Mesenchymal stem cell (in vitro differentiated cells and primary cell): Measurements from ENCODE around the gene NR4A1.

Experiments
- DNase-seq: peaks from one replicate; pipeline ENCODE4 v3.0.0-alpha.2; 2013
- H2AFZ ChIP-seq: one replicate; pipeline ENCODE4 v1.6.1; 2013; ENCODE audit warnings: low read depth, mild to moderate bottlenecking, control low read depth, inconsistent platforms, low read length, moderate library complexity
- H2AK5ac ChIP-seq: 2 replicates; pipeline ENCODE4 v1.6.1; 2013; ENCODE audit warnings: low read length, moderate library complexity, mild to moderate bottlenecking, inconsistent platforms; ENCODE audit not compliant: severe bottlenecking
- H2BK120ac ChIP-seq: one replicate; pipeline ENCODE4 v1.6.1; 2013; ENCODE audit warnings: low read depth, mild to moderate bottlenecking, inconsistent platforms, low read length, moderate library complexity
- H2BK12ac ChIP-seq, 2 experiments: one replicate each; pipeline ENCODE4 v1.6.1; 2013; ENCODE audit warnings: inconsistent platforms in 2 of 2, low read length in 2 of 2, mild to moderate bottlenecking in 2 of 2, moderate library complexity in 2 of 2, control low read depth in 1 of 2
- H2BK15ac ChIP-seq: one replicate; pipeline ENCODE4 v1.6.1; 2013; ENCODE audit warnings: mild to moderate bottlenecking, low read depth, inconsistent platforms; ENCODE audit not compliant: poor library complexity, severe bottlenecking
- H2BK5ac ChIP-seq: 2 replicates; pipeline ENCODE4 v1.6.1; 2013; ENCODE audit warnings: low read depth, mild to moderate bottlenecking, low read length, control low read depth, inconsistent platforms; ENCODE audit not compliant: poor library complexity, severe bottlenecking
- H3K14ac ChIP-seq, 2 experiments: one replicate each; pipeline ENCODE4 v1.6.1; 2013; ENCODE audit warnings: inconsistent platforms in 2 of 2, low read length in 2 of 2, control low read depth in 1 of 2, mild to moderate bottlenecking in 1 of 2, moderate library complexity in 1 of 2
- H3K18ac ChIP-seq, 2 experiments: one replicate each; pipeline ENCODE4 v1.6.1; 2013; ENCODE audit warnings: inconsistent platforms in 2 of 2, low read length in 2 of 2, control low read depth in 1 of 2, low read depth in 1 of 2, mild to moderate bottlenecking in 1 of 2
- H3K23ac ChIP-seq, 2 experiments: one replicate each; pipeline ENCODE4 v1.6.1; 2013; ENCODE audit warnings: inconsistent platforms in 2 of 2, low read length in 2 of 2, mild to moderate bottlenecking in 2 of 2, moderate library complexity in 2 of 2, control low read depth in 1 of 2
- H3K27ac ChIP-seq: 2 replicates; pipeline ENCODE4 v1.5.1; 2013; ENCODE audit warnings: mild to moderate bottlenecking, moderate library complexity, low read length, control low read depth, inconsistent platforms; ENCODE audit not compliant: poor library complexity, severe bottlenecking
- H3K27me3 ChIP-seq, 2 experiments: 2 replicates each; pipeline versions ENCODE4 v1.6.1 to v1.7.0; 2013; ENCODE audit warnings: low read length in 2 of 2, mild to moderate bottlenecking in 2 of 2, moderate library complexity in 2 of 2, control low read depth in 1 of 2, inconsistent platforms in 1 of 2; ENCODE audit not compliant: control insufficient read depth in 1 of 2, insufficient read depth in 1 of 2
- H3K36me3 ChIP-seq, 2 experiments: 2 replicates each; pipeline versions ENCODE4 v1.6.1 to v1.7.0; 2013; ENCODE audit warnings: low read length in 2 of 2, control low read depth in 1 of 2, inconsistent platforms in 1 of 2, low read depth in 1 of 2, mild to moderate bottlenecking in 1 of 2; ENCODE audit not compliant: insufficient read depth in 2 of 2, control insufficient read depth in 1 of 2
- H3K4ac ChIP-seq, 2 experiments: one replicate each; pipeline ENCODE4 v1.6.1; 2013; ENCODE audit warnings: inconsistent platforms in 2 of 2, low read length in 2 of 2, mild to moderate bottlenecking in 2 of 2, moderate library complexity in 2 of 2, control low read depth in 1 of 2, low read depth in 1 of 2
- H3K4me1 ChIP-seq: 2 replicates; pipeline ENCODE4 v1.6.1; 2013; ENCODE audit warnings: low read depth, low read length, control low read depth; ENCODE audit not compliant: control insufficient read depth, insufficient read depth
- H3K4me2 ChIP-seq: 2 replicates; pipeline ENCODE4 v1.6.1; 2013; ENCODE audit warnings: low read length, mild to moderate bottlenecking, inconsistent platforms; ENCODE audit not compliant: poor library complexity, severe bottlenecking
- H3K4me3 ChIP-seq, 2 experiments: 2 replicates each; pipeline versions ENCODE4 v1.5.1 to v1.7.0; 2013; ENCODE audit warnings: low read length in 2 of 2, mild to moderate bottlenecking in 2 of 2, control low read depth in 1 of 2, low read depth in 1 of 2; ENCODE audit not compliant: insufficient read depth in 1 of 2
- H3K79me1 ChIP-seq: replicated peaks from 2 replicates; pipeline ENCODE4 v1.6.1; 2013; ENCODE audit warnings: mild to moderate bottlenecking, control low read depth, low read length, inconsistent platforms; ENCODE audit not compliant: poor library complexity, severe bottlenecking
- H3K9ac ChIP-seq: 2 replicates; pipeline ENCODE4 v1.7.0; 2013; ENCODE audit warnings: mild to moderate bottlenecking, low read length, moderate library complexity
- H3K9me3 ChIP-seq: 2 replicates; pipeline ENCODE4 v1.7.0; 2013; ENCODE audit warnings: mild to moderate bottlenecking, low read length; ENCODE audit not compliant: control insufficient read depth
- H4K8ac ChIP-seq: one replicate; pipeline ENCODE4 v1.6.1; 2013; ENCODE audit warnings: inconsistent platforms, mild to moderate bottlenecking, low read length, moderate library complexity
- H4K91ac ChIP-seq: one replicate; pipeline ENCODE4 v1.6.1; 2013; ENCODE audit warnings: mild to moderate bottlenecking, low read length, inconsistent platforms
- WGBS: methylation state at CpG from one replicate; pipeline ENCODE4 v1.1.7; 2013; ENCODE audit warnings: mixed read lengths; 5-methylcytosine and 5-hydroxymethylcytosine counted together

The NR4A1 gene

GRCh38 chr12:52005218-52005902, 45.9 kb upstream of the NR4A1 start:
- H3K79me1 ChIP-seq = peaks cover 10% of the 10 kb centered on the region
- H3K9me3 ChIP-seq = no peaks in the 10 kb centered on the region
- H3K14ac ChIP-seq = peak overlapping the region in 1 of 2 experiments; percentile 62
- H2BK15ac ChIP-seq = no peak overlapping the region
- peak overlapping the region; percentile 4 to 83 for H2BK12ac ChIP-seq
- no peak for DNase-seq
- H2AFZ ChIP-seq = no peak overlapping the region
- H3K4me2 ChIP-seq = no peak overlapping the region
- peaks cover 33% of the 10 kb centered on the region for H3K4me1 ChIP-seq
- H3K36me3 ChIP-seq = peaks cover 0 to 11% of the 10 kb centered on the region in 2 experiments
- H2BK120ac ChIP-seq = no peak overlapping the region
- H3K9ac ChIP-seq = no peak overlapping the region
- peak overlapping the region; percentile 55 for H4K91ac ChIP-seq
- no peak overlapping the region for H2AK5ac ChIP-seq
- H3K27ac ChIP-seq = no peak overlapping the region
- H3K4me3 ChIP-seq = no peak overlapping the region
- H2BK5ac ChIP-seq = no peak overlapping the region
- peak overlapping the region; percentile 35 for H4K8ac ChIP-seq
- H3K27me3 ChIP-seq = peaks cover 3 to 8% of the 10 kb centered on the region in 2 experiments
- whole genome bisulfite sequencing = 77% methylated on average over 9 of the region's 10 CpGs
- peak overlapping the region in 1 of 2 experiments; percentile 60 for H3K4ac ChIP-seq
- no peak overlapping the region for H3K23ac ChIP-seq
- peak overlapping the region in 1 of 2 experiments; percentile 67 for H3K18ac ChIP-seq

- no peak overlapping the region for H4K91ac ChIP-seq
- WGBS = 20% methylated on average over 28 of the region's 28 CpGs
- H3K14ac ChIP-seq = peak overlapping the region in 1 of 2 experiments; percentile 62
- peak overlapping the region; percentile 67 to 79 for H3K18ac ChIP-seq
- H2AK5ac ChIP-seq = no peak overlapping the region
- DNase-seq = peak; percentile 72
- H3K23ac ChIP-seq = peak overlapping the region in 1 of 2 experiments; percentile 70
- H2BK12ac ChIP-seq = peak overlapping the region; percentile 4 to 66
- H2AFZ ChIP-seq = no peak overlapping the region
- peak overlapping the region; percentile 89 for H2BK15ac ChIP-seq
- peak overlapping the region; percentile 59 to 60 for H3K4ac ChIP-seq
- no peaks in the 10 kb centered on the region for H3K9me3 ChIP-seq
- peak overlapping the region; percentile 26 for H3K9ac ChIP-seq
- peak overlapping the region; percentile 59 for H4K8ac ChIP-seq
- peak overlapping the region; percentile 21 for H2BK120ac ChIP-seq
- no peak overlapping the region for H3K27ac ChIP-seq
- peaks cover 39% of the 10 kb centered on the region for H3K4me1 ChIP-seq
- peaks cover 5 to 10% of the 10 kb centered on the region in 2 experiments for H3K36me3 ChIP-seq
- H3K27me3 ChIP-seq = peaks cover 3 to 8% of the 10 kb centered on the region in 2 experiments
- peak overlapping the region; percentile 77 for H3K4me2 ChIP-seq
- H2BK5ac ChIP-seq = no peak overlapping the region
- peaks cover 10% of the 10 kb centered on the region for H3K79me1 ChIP-seq
- H3K4me3 ChIP-seq = peak overlapping the region; percentile 16 to 56
These were observed 45.1 kb upstream of the NR4A1 start for GRCh38 chr12:52005903-52006703.

GRCh38 chr12:52006726-52007157, 44.5 kb upstream of the NR4A1 start, which contains the start of gene TAMALIN:
Gene TAMALIN, plus strand, starts transcription at chr12:52006946. Its CDS starts 74 bp downstream, at chr12:52007020.
- peak within 1 kb of the TSS in 1 of 2 experiments; percentile 98 for H3K14ac ChIP-seq
- H3K4me1 ChIP-seq = peaks cover 40% of the 10 kb centered on the region
- H4K91ac ChIP-seq = peak within 1 kb of the TSS; percentile 85
- H2BK15ac ChIP-seq = peak within 1 kb of the TSS; percentile 89
- peak within 1 kb of the TSS; percentile 62 to 83 for H3K4me3 ChIP-seq
- H2AK5ac ChIP-seq = no peak within 1 kb of the TSS
- peak within 1 kb of the TSS; percentile 85 for H3K9ac ChIP-seq
- peak within 1 kb of the TSS; percentile 21 for H2BK120ac ChIP-seq
- H3K18ac ChIP-seq = peak within 1 kb of the TSS; percentile 85 to 87
- peak within 1 kb of the TSS; percentile 4 to 66 for H2BK12ac ChIP-seq
- H3K4me2 ChIP-seq = peak within 1 kb of the TSS; percentile 77
- peak within 1 kb of the TSS; percentile 70 to 92 for H3K23ac ChIP-seq
- H4K8ac ChIP-seq = peak within 1 kb of the TSS; percentile 66
- no peaks in the 10 kb centered on the region for H3K9me3 ChIP-seq
- H2BK5ac ChIP-seq = no peak within 1 kb of the TSS
- WGBS = under 1% methylated on average over 30 of the region's 60 CpGs
- peaks cover 7 to 16% of the 10 kb centered on the region in 2 experiments for H3K36me3 ChIP-seq
- H3K4ac ChIP-seq = peak within 1 kb of the TSS; percentile 59 to 60
- H3K27me3 ChIP-seq = peaks cover 3 to 8% of the 10 kb centered on the region in 2 experiments
- H3K79me1 ChIP-seq = peaks cover 10% of the 10 kb centered on the region
- peak; percentile 79 for DNase-seq
- H3K27ac ChIP-seq = no peak within 1 kb of the TSS
- no peak within 1 kb of the TSS for H2AFZ ChIP-seq
